ENCODE measurements around the gene KRTAP22-2.

KRTAP22-2 gene
- total RNA-seq: 0 reads per million in 2 donors

GRCh38 chr21:30590297-30590696, at the start of gene KRTAP22-2:
Gene KRTAP22-2 (minus strand): TSS chr21:30590397.
- DNase-seq: no peak

GRCh38 chr21:30638686-30639085, 48.5 kb upstream of the KRTAP22-2 start:
- no peak for DNase-seq

GRCh38 chr21:30634906-30635305, 44.7 kb upstream of the KRTAP22-2 start, which contains the start of gene KRTAP20-2:
Gene KRTAP20-2 (plus strand): TSS chr21:30635206. CDS start chr21:30635264, 58 bp downstream.
- no peak for DNase-seq

GRCh38 chr21:30629200-30629599, 39.0 kb upstream of the KRTAP22-2 start:
- DNase-seq: no peak

- no peak for DNase-seq
These were observed 37.9 kb upstream of the KRTAP22-2 start for GRCh38 chr21:30628109-30628508.

GRCh38 chr21:30625449-30626165, 35.4 kb upstream of the KRTAP22-2 start:
- DNase-seq: no peak

GRCh38 chr21:30623362-30623761, 33.2 kb upstream of the KRTAP22-2 start:
- no peak for DNase-seq

DNA sequence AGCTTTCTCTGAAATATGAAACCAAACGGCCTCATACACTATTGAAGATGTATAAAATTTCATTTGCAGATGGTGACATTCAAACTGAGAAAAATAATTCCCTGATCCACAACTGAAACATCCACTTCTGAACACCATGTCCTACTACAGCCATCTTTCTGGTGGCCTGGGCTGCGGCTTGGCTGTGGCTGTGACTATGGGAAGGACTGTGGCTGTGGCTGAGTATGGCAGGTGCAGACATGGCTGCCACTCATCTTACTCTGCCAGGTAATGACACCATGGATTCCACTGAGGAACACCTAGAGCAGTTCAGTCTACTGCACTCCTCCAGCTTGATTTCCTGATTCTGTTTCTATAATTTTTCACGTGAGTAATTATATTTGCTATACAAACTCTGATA, 30.3 kb upstream of the KRTAP22-2 start, which contains the start of gene KRTAP20-4:
KRTAP20-4 (plus strand) TSS at position 106 of the 400 bp plus-strand sequence.
- no peak for DNase-seq

GRCh38 chr21:30620080-30620479, 29.9 kb upstream of the KRTAP22-2 start:
- DNase-seq: no peak

- DNase-seq: no peak
These were observed 25.9 kb upstream of the KRTAP22-2 start, which contains the start of gene KRTAP20-1 for GRCh38 chr21:30616125-30616524. Gene KRTAP20-1 (plus strand): TSS chr21:30616425. CDS start chr21:30616455, 30 bp downstream.

GRCh38 chr21:30615199-30615598, 25.0 kb upstream of the KRTAP22-2 start:
- no peak for DNase-seq

- no peak for DNase-seq
These were observed 23.6 kb upstream of the KRTAP22-2 start, which contains the start of gene KRTAP6-1 for GRCh38 chr21:30613836-30614235. Gene KRTAP6-1 (minus strand): TSS chr21:30613930. CDS start chr21:30613904, 26 bp downstream.

- DNase-seq: no peak
These were observed 21.9 kb upstream of the KRTAP22-2 start for GRCh38 chr21:30612132-30612531.

DNA sequence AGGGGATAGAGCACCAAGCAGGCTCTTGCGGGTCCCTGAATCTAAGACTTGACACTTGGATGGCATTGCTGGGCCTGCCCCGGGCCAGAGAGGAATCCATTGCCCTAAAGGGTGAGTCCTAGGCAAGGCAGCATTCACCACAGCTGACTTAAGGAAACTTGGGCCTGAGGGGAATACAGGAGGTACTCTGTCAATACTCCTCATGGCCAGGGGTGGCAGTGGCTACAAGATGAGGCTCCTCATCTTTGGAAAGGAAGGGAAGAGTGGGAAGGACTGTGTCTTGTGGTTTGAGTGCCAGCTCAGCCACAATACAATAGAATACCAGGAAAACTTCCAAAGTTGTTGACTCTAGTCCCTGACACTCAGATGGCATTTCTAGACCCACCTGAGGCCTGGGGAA, 15.8 kb upstream of the KRTAP22-2 start:
- DNase-seq: no peak

GRCh38 chr21:30600787-30601186, 10.6 kb upstream of the KRTAP22-2 start, which contains the start of gene KRTAP22-1:
Gene KRTAP22-1 (plus strand): TSS chr21:30601087.
- no peak for DNase-seq

GRCh38 chr21:30598802-30599201, 8.6 kb upstream of the KRTAP22-2 start, which contains the start of gene KRTAP6-2:
Gene KRTAP6-2 (minus strand): TSS chr21:30598902. CDS start chr21:30598874, 28 bp downstream.
- DNase-seq: no peak

DNA sequence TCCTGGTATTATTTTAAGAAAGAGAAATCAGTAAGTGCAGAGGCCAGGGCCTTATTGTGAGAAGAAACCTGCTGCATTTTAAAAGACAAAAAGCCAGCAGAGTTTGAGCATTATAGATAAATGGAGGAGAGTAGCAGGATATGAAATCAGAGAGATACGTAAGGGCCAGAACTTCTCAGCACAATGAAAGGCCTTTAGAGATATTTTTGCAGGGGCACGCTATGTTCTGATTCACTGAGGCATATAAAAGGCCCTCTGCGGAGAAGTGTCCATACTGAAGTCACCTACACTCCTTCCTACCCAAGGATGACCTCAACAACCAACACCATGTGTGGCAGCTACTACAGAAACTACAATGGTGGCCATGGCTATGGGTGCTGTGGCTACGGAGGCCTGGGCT, 1.9 kb upstream of the KRTAP22-2 start, which contains the start of gene KRTAP6-3:
KRTAP6-3 (plus strand) TSS at position 301 of the 400 bp plus-strand sequence; CDS start at position 307, 6 bp downstream.
- no peak for DNase-seq

GRCh38 chr21:30582870-30583269, 7.3 kb downstream of the KRTAP22-2 start:
- DNase-seq: no peak

DNA sequence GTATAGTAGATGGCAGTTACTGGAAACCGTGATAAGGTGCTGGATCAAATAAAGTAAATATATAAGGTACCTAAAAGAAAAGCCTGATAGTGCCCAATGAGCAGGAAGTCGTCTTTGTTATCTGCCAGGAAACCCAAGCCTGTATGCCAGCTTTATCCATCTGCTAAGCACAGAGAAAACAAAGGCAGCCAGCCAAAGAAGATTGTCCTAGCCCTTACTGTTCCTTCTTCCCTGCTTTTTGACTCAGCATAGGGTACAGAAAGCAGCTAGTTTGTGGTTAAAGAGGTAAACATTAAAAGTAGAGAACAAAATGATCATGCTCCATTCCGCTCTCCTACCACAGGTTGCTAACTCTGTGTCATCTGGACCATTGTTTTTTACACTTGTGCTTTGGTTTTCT, 10.1 kb downstream of the KRTAP22-2 start:
- DNase-seq: no peak

GRCh38 chr21:30579346-30579745, 10.9 kb downstream of the KRTAP22-2 start:
- no peak for DNase-seq

DNA sequence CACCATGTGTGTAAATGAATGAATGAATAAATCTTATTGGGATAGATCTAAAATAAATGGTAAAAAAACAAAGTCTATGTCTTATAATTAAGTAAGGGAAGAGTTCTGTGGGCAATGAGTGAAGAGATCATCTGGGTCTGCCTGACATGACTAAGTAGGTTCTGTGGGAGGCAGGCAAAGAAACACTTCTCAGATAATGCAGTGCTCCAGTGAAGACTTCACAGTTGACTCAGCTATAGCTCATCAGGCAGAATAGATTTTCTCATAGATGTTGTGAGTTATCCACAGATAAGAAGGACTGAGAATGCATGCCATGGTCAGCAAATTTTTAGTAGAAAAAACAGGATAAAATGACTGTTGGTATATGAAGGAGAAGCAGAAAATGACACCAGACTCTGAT, 12.4 kb downstream of the KRTAP22-2 start:
- DNase-seq: no peak

DNA sequence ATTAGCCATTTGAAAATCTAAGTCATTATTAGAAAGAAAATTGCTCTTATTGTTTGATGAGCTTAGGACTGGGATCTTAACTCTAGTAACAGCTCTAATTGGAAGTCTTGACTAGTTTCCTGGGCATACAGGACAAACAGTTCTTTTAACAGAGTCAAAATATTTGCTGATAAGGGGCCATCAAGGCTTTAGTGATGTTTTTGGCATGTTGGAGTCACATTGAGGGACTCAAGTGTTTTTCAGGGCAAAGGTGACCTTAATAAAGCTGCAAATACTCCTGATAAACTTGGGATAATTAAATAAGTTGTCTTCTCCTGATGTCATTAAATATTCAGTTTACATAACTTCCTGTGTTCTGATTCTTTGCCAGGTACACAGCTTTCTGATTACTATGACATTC, 22.6 kb downstream of the KRTAP22-2 start:
- no peak for DNase-seq

- DNase-seq: no peak
These were observed 26.6 kb downstream of the KRTAP22-2 start for GRCh38 chr21:30563630-30564029.

DNA sequence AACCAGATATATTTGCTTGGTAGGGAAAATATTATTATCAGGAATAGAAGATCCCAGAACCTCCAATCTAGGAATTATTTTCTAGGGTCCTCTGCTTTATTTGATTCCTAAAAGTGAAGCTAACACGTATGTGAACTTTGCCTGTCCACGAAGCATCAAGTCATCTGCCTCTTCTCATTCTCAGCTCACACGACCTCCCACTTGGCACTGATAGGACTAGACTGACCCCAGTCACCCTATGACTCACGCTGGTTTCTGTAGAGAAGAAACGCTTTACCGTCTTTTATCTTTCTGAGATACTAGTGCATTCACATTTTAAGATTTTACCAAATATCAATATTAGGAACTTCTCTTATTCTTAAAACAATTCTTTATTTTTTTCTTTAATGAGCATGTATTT, 27.1 kb downstream of the KRTAP22-2 start:
- DNase-seq: no peak
